Esophagus squamous epithelium (tissue), 5 donors: ENCODE data around the gene MICAL3. TPM values are rescaled to one million over a fixed set of nuclear protein-coding genes. Genes with fewer than 3 reads are reported as not detected.

ENCODE experiments used
- DNase-seq: peaks from one replicate; lab custom pipeline; 2025; lab: John Stamatoyannopoulos, UW
- H3K27ac ChIP-seq, 4 donors: fragments of 200-600 bp; sonication (generic); one replicate each; pipeline ENCODE4 v1.5.1; 2016 to 2019; ENCODE audit warnings: mild to moderate bottlenecking in 1 of 4
- H3K27me3 ChIP-seq, 4 donors: fragments of 200-600 bp; sonication (generic); 1 replicate in 3 of 4; 2 replicates in 1 of 4; pipeline versions ENCODE4 v1.5.1 to v1.6.0; 2017 to 2021; ENCODE audit warnings: antibody characterized with exemption in 1 of 4
- H3K36me3 ChIP-seq, 3 donors: fragments of 200-600 bp; sonication (generic); one replicate each; pipeline ENCODE4 v1.5.1; 2016 to 2019
- H3K4me1 ChIP-seq, 3 donors: fragments of 200-600 bp; sonication (generic); one replicate each; pipeline ENCODE4 v1.5.1; 2017 to 2019
- H3K4me3 ChIP-seq, 4 donors: fragments of 200-600 bp; sonication (generic); 1 replicate in 3 of 4; 2 replicates in 1 of 4; pipeline ENCODE4 v1.5.1; 2016 to 2019; ENCODE audit warnings: mild to moderate bottlenecking in 2 of 4, moderate library complexity in 1 of 4
- H3K9me3 ChIP-seq, 3 donors: fragments of 200-600 bp; sonication (generic); one replicate each; pipeline ENCODE4 v1.5.1; 2016 to 2019
- CTCF ChIP-seq, 6 experiments: fragments of 450-650 bp in 4 of 6; fragments of 200-600 bp in 2 of 6; sonication (generic) in 2 of 6; IDR thresholded peaks; one replicate each; pipeline ENCODE4 v1.5.1; 2016 to 2019; ENCODE audit warnings: antibody characterized with exemption in 6 of 6, mild to moderate bottlenecking in 4 of 6, moderate library complexity in 4 of 6
- POLR2A ChIP-seq, 4 donors: fragments of 450-650 bp; IDR thresholded peaks; one replicate each; pipeline ENCODE4 v1.6.1; 2017; ENCODE audit warnings: antibody characterized with exemption in 4 of 4, mild to moderate bottlenecking in 4 of 4, moderate library complexity in 3 of 4
- WGBS, 2 donors: methylation state at CpG; one replicate each; pipeline ENCODE4 v1.1.5; 2018; 5-methylcytosine and 5-hydroxymethylcytosine counted together
- intact Hi-C: fragments of 100-400 bp; cut with DNase I; formaldehyde crosslinking; loops from one replicate; pipeline ENCODE4 v1.15.0; 2022
- total RNA-seq, 4 donors: library from RNA; depleted of rRNA; stranded (reverse); fragments of >200 nt; gene quantifications; one replicate each; pipeline ENCODE4 v1.1.0, GENCODE V29; 2016
- donor health status: DM: yes; HTN: yes; CAD: no.

The MICAL3 gene
- total RNA-seq, 4 donors from 2014 or later: 11.2 to 30.9 (median 15.9) TPM

- peaks cover 0 to 40% (median 12%) of the 10 kb centered on the region in 3 donors for H3K4me1 ChIP-seq
- peak overlapping the region in 1 of 4 donors; percentile 59 for H3K27ac ChIP-seq
- H3K36me3 ChIP-seq: peaks cover 0 to 90% (median 10%) of the 10 kb centered on the region in 3 donors
- H3K4me3 ChIP-seq: no peak overlapping the region
- no peaks in the 10 kb centered on the region for H3K27me3 ChIP-seq
- WGBS, 2 donors: 88 to 91% methylated on average over 12 of the region's 12 CpGs
- TF ChIP-seq POLR2A (IDR thresholded peaks at IDR 0.05) (no peak), CTCF (IDR thresholded peaks at IDR 0.05) (no peak)
- no peaks in the 10 kb centered on the region for H3K9me3 ChIP-seq
- intact Hi-C loops: no loop called here
- no peak for DNase-seq
Measured at GRCh38 chr22:17888439-17888838, 135.9 kb downstream of the MICAL3 start.

- intact Hi-C loops: no loop called here
- Histone ChIP-seq H3K9me3 (no peaks in the 10 kb centered on the region), H3K4me3 (no peak overlapping the region), H3K4me1 (peaks cover 0 to 24% (median 13%) of the 10 kb centered on the region in 3 donors), H3K27ac (peak overlapping the region in 3 of 4 donors; percentile 51 to 64 (median 52)), H3K27me3 (no peaks in the 10 kb centered on the region), H3K36me3 (peaks cover 0 to 91% (median 6%) of the 10 kb centered on the region in 3 donors)
- TF ChIP-seq POLR2A (IDR thresholded peaks at IDR 0.05) (no peak), CTCF (IDR thresholded peaks at IDR 0.05) (no peak)
- WGBS, 2 donors: 47 to 56% methylated on average over 5 to 8 of the region's 8 CpGs
- no peak for DNase-seq
Measured at GRCh38 chr22:17884893-17885292, 139.5 kb downstream of the MICAL3 start.

GRCh38 chr22:17884084-17884483, 140.3 kb downstream of the MICAL3 start:
- no peak for DNase-seq
- no peaks in the 10 kb centered on the region for H3K9me3 ChIP-seq
- H3K27me3 ChIP-seq: no peaks in the 10 kb centered on the region
- intact Hi-C loops: no loop called here
- H3K27ac ChIP-seq: peak overlapping the region in 3 of 4 donors; percentile 51 to 64 (median 52)
- TF ChIP-seq POLR2A (IDR thresholded peaks at IDR 0.05) (no peak), CTCF (IDR thresholded peaks at IDR 0.05) (no peak)
- peaks cover 0 to 91% (median 6%) of the 10 kb centered on the region in 3 donors for H3K36me3 ChIP-seq
- no peak overlapping the region for H3K4me3 ChIP-seq
- H3K4me1 ChIP-seq: peaks cover 0 to 21% (median 13%) of the 10 kb centered on the region in 3 donors
- 33 to 46% methylated on average over 5 to 6 of the region's 6 CpGs for WGBS, 2 donors

GRCh38 chr22:17883356-17883755, 141.0 kb downstream of the MICAL3 start:
- Histone ChIP-seq H3K4me3 (no peak overlapping the region), H3K36me3 (peaks cover 0 to 91% (median 6%) of the 10 kb centered on the region in 3 donors), H3K9me3 (no peaks in the 10 kb centered on the region), H3K27me3 (no peaks in the 10 kb centered on the region), H3K4me1 (peaks cover 0 to 21% (median 13%) of the 10 kb centered on the region in 3 donors), H3K27ac (peak overlapping the region in 3 of 4 donors; percentile 51 to 64 (median 52))
- 83 to 95% methylated on average over 8 of the region's 9 CpGs for WGBS, 2 donors
- no peak for DNase-seq
- intact Hi-C loops: no loop called here
- no peak for TF ChIP-seq POLR2A (IDR thresholded peaks at IDR 0.05)
- no peak for TF ChIP-seq CTCF (IDR thresholded peaks at IDR 0.05)

- no peak for TF ChIP-seq POLR2A (IDR thresholded peaks at IDR 0.05)
- no peak for TF ChIP-seq CTCF (IDR thresholded peaks at IDR 0.05)
- intact Hi-C loops: no loop called here
- Histone ChIP-seq H3K9me3 (no peaks in the 10 kb centered on the region), H3K27me3 (no peaks in the 10 kb centered on the region), H3K27ac (no peak overlapping the region), H3K36me3 (peaks cover 0 to 89% (median 6%) of the 10 kb centered on the region in 3 donors), H3K4me3 (no peak overlapping the region), H3K4me1 (peaks cover 0 to 21% (median 13%) of the 10 kb centered on the region in 3 donors)
- no peak for DNase-seq
- 91 to 93% methylated on average over 7 to 8 of the region's 8 CpGs for WGBS, 2 donors
Measured at GRCh38 chr22:17882727-17883126, 141.6 kb downstream of the MICAL3 start.
